SK-N-DZ (cell line): ENCODE data around the gene KCMF1. TPM values are rescaled to one million over a fixed set of nuclear protein-coding genes. Genes with fewer than 3 reads are reported as not detected.
"Not testable (repeated sequence)": the region's sequence is repeated elsewhere in the genome, so short reads cannot be mapped to it uniquely, and the experiment has no call there.

Source experiments
- DNase-seq: peaks from one replicate; pipeline ENCODE4 v3.0.0-alpha.2; 2015; ENCODE audit warnings: low spot score
- polyA plus RNA-seq, 2 experiments: library from polyadenylated mRNA; depleted of rRNA; stranded (reverse); fragments of >200 nt; gene quantifications; 2 replicates each; pipeline ENCODE4 v1.2.3, GENCODE V29; 2014

Gene KCMF1
- polyA plus RNA-seq (2014; cell fraction: cytosol; rRNA removed): 17.1 and 32.1 TPM in 2 replicates
- 26.3 and 28.1 TPM in 2 replicates for polyA plus RNA-seq (2014; cell fraction: nucleus; rRNA removed)

- peak; percentile 68 for DNase-seq
Observed at GRCh38 chr2:84970868-84971509, at the start of gene KCMF1. KCMF1 (plus strand) TSS chr2:84971161; CDS start chr2:84971452, 291 bp downstream.

GRCh38 chr2:84923009-84923408, 48.0 kb upstream of the KCMF1 start:
- DNase-seq: no peak

- peak; percentile 15 for DNase-seq
Observed at GRCh38 chr2:84924173-84925106, 46.5 kb upstream of the KCMF1 start.

- no peak for DNase-seq
Observed at GRCh38 chr2:84925336-84925723, 45.6 kb upstream of the KCMF1 start.

GRCh38 chr2:84925724-84926376, 45.1 kb upstream of the KCMF1 start:
- peak; percentile 92 for DNase-seq

GRCh38 chr2:84927275-84927627, 43.7 kb upstream of the KCMF1 start:
- DNase-seq: no peak

- DNase-seq: no peak
Observed at GRCh38 chr2:84931384-84931821, 39.6 kb upstream of the KCMF1 start.

GRCh38 chr2:84938194-84938879, 32.6 kb upstream of the KCMF1 start:
- DNase-seq: no peak

- no peak for DNase-seq
Observed at GRCh38 chr2:84939426-84940087, 31.4 kb upstream of the KCMF1 start.

GRCh38 chr2:84940088-84940470, 30.9 kb upstream of the KCMF1 start:
- no peak for DNase-seq

GRCh38 chr2:84940831-84941412, 30.0 kb upstream of the KCMF1 start:
- DNase-seq: no peak

- DNase-seq: no peak
Observed at GRCh38 chr2:84942166-84942565, 28.8 kb upstream of the KCMF1 start.

- DNase-seq: no peak
Observed at GRCh38 chr2:84942964-84943421, 28.0 kb upstream of the KCMF1 start.

GRCh38 chr2:84944295-84944909, 26.6 kb upstream of the KCMF1 start:
- no peak for DNase-seq

- DNase-seq: not testable (repeated sequence)
Observed at GRCh38 chr2:84945838-84946203, 25.1 kb upstream of the KCMF1 start.

GRCh38 chr2:84946204-84947009, 24.6 kb upstream of the KCMF1 start:
- DNase-seq: no peak

- no peak for DNase-seq
Observed at GRCh38 chr2:84947010-84947593, 23.9 kb upstream of the KCMF1 start.

- DNase-seq: no peak
Observed at GRCh38 chr2:84953535-84953934, 17.4 kb upstream of the KCMF1 start.

GRCh38 chr2:84954329-84954728, 16.6 kb upstream of the KCMF1 start:
- DNase-seq: no peak
